Lung (tissue), 12 donors: ENCODE data around the gene KCNMA1. TPM values are rescaled to one million over a fixed set of nuclear protein-coding genes. Genes with fewer than 3 reads are reported as not detected.

Experiments used
- ATAC-seq: fragments of 200-7000 bp; cut with Tn5 transposase; one replicate; pipeline ENCODE4 v1.9.1; 2020; ENCODE audit warnings: moderate number of reproducible peaks; ENCODE audit not compliant: insufficient read depth, low FRiP score
- DNase-seq, 3 donors: peaks; one replicate each; pipeline ENCODE4 v3.0.0-alpha.2; 2013 to 2017
- H3K27ac ChIP-seq, 2 donors: one replicate each; pipeline ENCODE4 v1.5.1; 2013; ENCODE audit warnings: mild to moderate bottlenecking in 2 of 2, moderate library complexity in 2 of 2, control low read depth in 1 of 2, inconsistent platforms in 1 of 2, low read depth in 1 of 2, low read length in 1 of 2
- H3K27me3 ChIP-seq, 3 donors: one replicate each; pipeline ENCODE4 v1.5.1; 2013; ENCODE audit warnings: low read length in 2 of 3; ENCODE audit not compliant: control insufficient read depth in 3 of 3, insufficient read depth in 3 of 3
- H3K36me3 ChIP-seq, 4 donors: one replicate each; pipeline ENCODE4 v1.5.1; 2013; ENCODE audit warnings: low read length in 4 of 4, mild to moderate bottlenecking in 1 of 4, moderate library complexity in 1 of 4; ENCODE audit not compliant: control insufficient read depth in 4 of 4, insufficient read depth in 4 of 4
- H3K4me1 ChIP-seq, 5 donors: one replicate each; pipeline ENCODE4 v1.5.1; 2013; ENCODE audit warnings: low read length in 5 of 5, mild to moderate bottlenecking in 2 of 5, moderate library complexity in 1 of 5; ENCODE audit not compliant: control insufficient read depth in 5 of 5, insufficient read depth in 5 of 5
- H3K4me3 ChIP-seq: one replicate; pipeline ENCODE4 v1.5.1; 2013; ENCODE audit warnings: mild to moderate bottlenecking, control low read depth, moderate library complexity
- H3K9ac ChIP-seq, 2 donors: one replicate each; pipeline ENCODE4 v1.5.1; 2013; ENCODE audit warnings: low read length in 2 of 2, control low read depth in 1 of 2; ENCODE audit not compliant: insufficient read depth in 1 of 2
- H3K9me3 ChIP-seq, 4 donors: one replicate each; pipeline ENCODE4 v1.5.1; 2013; ENCODE audit warnings: low read length in 3 of 4, mild to moderate bottlenecking in 1 of 4, moderate library complexity in 1 of 4; ENCODE audit not compliant: control insufficient read depth in 4 of 4, insufficient read depth in 3 of 4
- CTCF ChIP-seq: IDR thresholded peaks from 2 replicates; pipeline ENCODE4 v1.5.1; 2012; ENCODE audit warnings: mild to moderate bottlenecking; ENCODE audit errors: control extremely low read depth, extremely low read depth
- WGBS, 2 donors: extraction: QIAGEN DNeasy Blood & Tissue Kit; methylation state at CpG; one replicate each; pipeline ENCODE4 v1.1.7; 2013; 5-methylcytosine and 5-hydroxymethylcytosine counted together
- polyA plus RNA-seq, 2 donors: library from polyadenylated mRNA; stranded (reverse); fragments of 200-250 nt; gene quantifications; one replicate each; pipeline ENCODE4 v1.2.1, GENCODE V29; 2013
- total RNA-seq, 2 donors: library from RNA; depleted of rRNA in 1 of 2; stranded (reverse); fragments of >200 nt in 1 of 2; gene quantifications; one replicate each; pipeline ENCODE4 v1.2.1, GENCODE V29; 2014 to 2021
- donor health status: control.
- donor health status: control.
- donor health status: Bipolar disorder and iron deficiency.
- donor health status: healthy.
- donor health status: DM: yes; HTN: yes; CAD: no.

Gene KCNMA1
- total and polyA plus RNA-seq, 4 donors, result 3.8 to 13.0 (median 5.5) TPM

GRCh38 chr10:77635402-77636227 lies 2.0 kb downstream of the KCNMA1 start:
- WGBS, 2 donors, result 44 to 45% methylated on average over 13 of the region's 13 CpGs

GRCh38 chr10:77634939-77635338 lies 2.7 kb downstream of the KCNMA1 start:
- no peak for DNase-seq
- 74 to 78% methylated on average over 4 of the region's 4 CpGs for WGBS, 2 donors
- Histone ChIP-seq H3K27ac (no peak overlapping the region), H3K36me3 (no peaks in the 10 kb centered on the region), H3K9me3 (peaks cover 0 to 4% (median 0%) of the 10 kb centered on the region in 4 donors), H3K4me1 (peaks cover 0 to 9% (median 0%) of the 10 kb centered on the region in 5 donors), H3K27me3 (peaks cover 11 to 61% (median 57%) of the 10 kb centered on the region in 3 donors), H3K9ac (no peak overlapping the region), H3K4me3 (no peak overlapping the region)
- TF ChIP-seq CTCF, result no peak
- no peak for ATAC-seq

More at GRCh38 chr10:77635402-77636227, 2.0 kb downstream of the KCNMA1 start:
- H3K9ac ChIP-seq, result no peak overlapping the region
- H3K27ac ChIP-seq, result no peak overlapping the region
- H3K4me3 ChIP-seq, result no peak overlapping the region
- H3K36me3 ChIP-seq, result no peaks in the 10 kb centered on the region
- H3K27me3 ChIP-seq, result peaks cover 11 to 67% (median 64%) of the 10 kb centered on the region in 3 donors
- TF ChIP-seq CTCF, result no peak
- peaks cover 0 to 4% (median 0%) of the 10 kb centered on the region in 4 donors for H3K9me3 ChIP-seq
- ATAC-seq, result no peak
- H3K4me1 ChIP-seq, result peaks cover 0 to 9% (median 0%) of the 10 kb centered on the region in 5 donors
- DNase-seq, result no peak

GRCh38 chr10:77633376-77633775 lies 4.2 kb downstream of the KCNMA1 start:
- peaks cover 0 to 7% (median 0%) of the 10 kb centered on the region in 5 donors for H3K4me1 ChIP-seq
- H3K36me3 ChIP-seq, result no peaks in the 10 kb centered on the region
- no peak overlapping the region for H3K27ac ChIP-seq
- H3K4me3 ChIP-seq, result no peak overlapping the region
- H3K9me3 ChIP-seq, result peaks cover 0 to 4% (median 0%) of the 10 kb centered on the region in 4 donors
- peaks cover 11 to 47% (median 43%) of the 10 kb centered on the region in 3 donors for H3K27me3 ChIP-seq
- H3K9ac ChIP-seq, result no peak overlapping the region
- DNase-seq, result no peak
- TF ChIP-seq CTCF, result no peak
- ATAC-seq, result no peak
- WGBS, 2 donors, result 81 to 91% methylated on average over 7 of the region's 7 CpGs
